H54 (cell line): ENCODE data around the gene FIP1L1.

Source experiments
- DNase-seq: peaks from one replicate; pipeline ENCODE4 v3.0.0; 2011; ENCODE audit warnings: low spot score, mixed read lengths; ENCODE audit not compliant: insufficient read length
- FAIRE-seq: peaks from 3 replicates; lab custom pipeline; 2011; peaks lifted over from hg19 to GRCh38; lab: Jason Lieb, UNC
- POLR2A ChIP-seq: IDR thresholded peaks from 2 replicates; pipeline ENCODE4 v1.6.1; 2011; ENCODE audit warnings: low read depth, mild to moderate bottlenecking, low read length

FIP1L1 gene

DNA sequence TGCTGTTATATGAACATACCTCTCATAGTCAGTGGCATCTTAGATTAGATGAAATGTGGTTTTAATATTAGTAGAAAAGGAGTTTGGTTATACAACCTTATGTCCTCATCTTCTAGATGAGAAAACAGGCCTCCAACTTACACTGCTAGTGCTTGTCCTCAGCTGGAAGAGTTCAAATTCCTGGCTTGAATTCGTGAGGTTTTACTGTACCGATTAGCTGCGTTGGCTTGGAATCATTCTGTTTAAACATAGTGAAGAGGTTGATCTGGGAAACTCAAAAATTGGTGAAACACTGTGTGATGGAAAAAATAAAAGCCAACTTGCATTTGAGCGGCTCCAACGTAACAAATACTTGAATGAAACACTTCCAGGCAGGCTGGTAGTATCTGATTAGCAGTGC is 132.9 kb downstream of the FIP1L1 start:
- no peak for TF ChIP-seq POLR2A
- no peak for DNase-seq
- no peak for FAIRE-seq
